Right lobe of liver (tissue), 6 donors: ENCODE measurements around the gene TNFRSF19. TPM values are rescaled to one million over a fixed set of nuclear protein-coding genes. Genes with fewer than 3 reads are reported as not detected.

Experiments
- ATAC-seq, 4 donors: fragments of 200-7000 bp; cut with Tn5 transposase; one replicate each; pipeline ENCODE4 v1.9.1; 2020; ENCODE audit warnings: mild to moderate bottlenecking in 4 of 4, moderate library complexity in 4 of 4
- DNase-seq, 3 donors: peaks; one replicate each; pipeline ENCODE4 v3.0.0-alpha.2; 2020
- H3K27ac ChIP-seq, 3 donors: fragments of 200-600 bp; one replicate each; pipeline ENCODE4 v1.8.0; 2022
- H3K27me3 ChIP-seq, 2 donors: fragments of 200-600 bp; one replicate each; pipeline ENCODE4 v1.8.0; 2022
- H3K36me3 ChIP-seq, 4 donors: fragments of 200-600 bp; sonication (generic) in 1 of 4; one replicate each; pipeline versions ENCODE4 v1.5.1 to v1.8.0; 2017 to 2022; ENCODE audit warnings: control low read depth in 1 of 4
- H3K4me1 ChIP-seq, 4 donors: fragments of 200-600 bp; sonication (generic) in 1 of 4; one replicate each; pipeline versions ENCODE4 v1.5.1 to v1.8.0; 2017 to 2022; ENCODE audit warnings: control low read depth in 1 of 4
- H3K4me3 ChIP-seq, 3 donors: fragments of 200-600 bp; one replicate each; pipeline ENCODE4 v1.8.0; 2022
- H3K9me3 ChIP-seq, 4 donors: fragments of 200-600 bp; sonication (generic) in 1 of 4; one replicate each; pipeline versions ENCODE4 v1.5.1 to v1.8.0; 2017 to 2022; ENCODE audit warnings: control low read depth in 1 of 4
- CTCF ChIP-seq, 4 donors: fragments of 200-600 bp in 3 of 4; fragments of 450-650 bp in 1 of 4; IDR thresholded peaks; one replicate each; pipeline versions ENCODE4 v1.5.1 to v1.8.0; 2016 to 2022; ENCODE audit warnings: antibody characterized with exemption in 4 of 4, mild to moderate bottlenecking in 2 of 4
- POLR2A ChIP-seq: fragments of 450-650 bp; IDR thresholded peaks from one replicate; pipeline ENCODE4 v1.6.1; 2017; ENCODE audit warnings: antibody characterized with exemption, mild to moderate bottlenecking
- WGBS: methylation state at CpG from one replicate; pipeline ENCODE4 v1.1.6; 2018; ENCODE audit warnings: low coverage, low lambda C conversion rate; ENCODE audit not compliant: insufficient coverage; ENCODE audit errors: missing lambda C conversion rate; 5-methylcytosine and 5-hydroxymethylcytosine counted together
- intact Hi-C, 2 donors: fragments of 100-400 bp; cut with DNase I; formaldehyde crosslinking; loops; one replicate each; pipeline versions ENCODE4 v1.11.2 to v1.14.1; 2022
- total RNA-seq, 6 experiments: library from RNA; depleted of rRNA in 2 of 6; stranded (reverse); fragments of >200 nt in 2 of 6; fragmentation: NEBNext Ultra II Directional in 3 of 6; extraction: Animal tissue kit (Norgen Biotek cat#: 25700) in 3 of 6; gene quantifications; one replicate each; pipeline versions ENCODE4 v1.1.0 to v1.2.4, GENCODE V29; 2016 to 2023
- donor health status: DM: no; HTN: yes; CAD: no.
- donor health status: DM: no; HTN: no; CAD: no.
- donor health status: DM: no; HTN: no; CAD: no.
- donor health status: DM: no; HTN: yes; CAD: no.
- donor health status: DM: no; HTN: yes; CAD: no.

Gene TNFRSF19
- total RNA-seq, 6 experiments from 2014 or later = 0.06 to 0.37 (median 0.29) TPM; not detected in 1

GRCh38 chr13:23544668-23545067, 25.5 kb upstream of the TNFRSF19 start:
- DNase-seq (no peak), ATAC-seq (no peak)
- Histone ChIP-seq H3K4me1 (no peaks in the 10 kb centered on the region), H3K27ac (no peak overlapping the region), H3K4me3 (no peak overlapping the region), H3K9me3 (no peaks in the 10 kb centered on the region), H3K27me3 (no peaks in the 10 kb centered on the region), H3K36me3 (no peaks in the 10 kb centered on the region)
- WGBS = 53% methylated on average over 4 of the region's 4 CpGs
- TF ChIP-seq POLR2A (no peak), CTCF (IDR thresholded peaks at IDR 0.05) (no peak)
- intact Hi-C loops = no loop called here

GRCh38 chr13:23547000-23547590, 23.1 kb upstream of the TNFRSF19 start:
- TF ChIP-seq POLR2A (no peak), CTCF (IDR thresholded peaks at IDR 0.05) (no peak)
- H3K36me3 ChIP-seq = no peaks in the 10 kb centered on the region
- peak in 1 of 4 donors; percentile 11 for ATAC-seq

GRCh38 chr13:23549724-23550123, 20.5 kb upstream of the TNFRSF19 start:
- intact Hi-C loops = no loop called here
- no peaks in the 10 kb centered on the region for H3K27me3 ChIP-seq
- H3K9me3 ChIP-seq = no peaks in the 10 kb centered on the region
- TF ChIP-seq POLR2A (no peak), CTCF (IDR thresholded peaks at IDR 0.05) (no peak)
- ATAC-seq (no peak), DNase-seq (no peak)
- no peaks in the 10 kb centered on the region for H3K4me1 ChIP-seq
- no peak overlapping the region for H3K27ac ChIP-seq
- no peaks in the 10 kb centered on the region for H3K36me3 ChIP-seq
- no peak overlapping the region for H3K4me3 ChIP-seq

More at GRCh38 chr13:23547000-23547590, 23.1 kb upstream of the TNFRSF19 start:
- no peaks in the 10 kb centered on the region for H3K9me3 ChIP-seq
- 15% methylated on average over 25 of the region's 31 CpGs for WGBS
- no peak overlapping the region for H3K27ac ChIP-seq
- DNase-seq = no peak
- H3K4me3 ChIP-seq = peak overlapping the region in 1 of 3 donors; percentile 20
- H3K4me1 ChIP-seq = no peaks in the 10 kb centered on the region
- H3K27me3 ChIP-seq = no peaks in the 10 kb centered on the region
- intact Hi-C loops = no loop called here

GRCh38 chr13:23550163-23550562, 20.0 kb upstream of the TNFRSF19 start:
- H3K4me3 ChIP-seq = no peak overlapping the region
- DNase-seq = no peak
- WGBS = 90% methylated on average over 1 of the region's 1 CpG
- no peak overlapping the region for H3K27ac ChIP-seq
- no peaks in the 10 kb centered on the region for H3K36me3 ChIP-seq
- no peaks in the 10 kb centered on the region for H3K4me1 ChIP-seq
- no peak for TF ChIP-seq POLR2A
- no peak for TF ChIP-seq CTCF (IDR thresholded peaks at IDR 0.05)
- no peak for ATAC-seq
- no peaks in the 10 kb centered on the region for H3K27me3 ChIP-seq
- no peaks in the 10 kb centered on the region for H3K9me3 ChIP-seq
- intact Hi-C loops = no loop called here
